Parathyroid adenoma (tissue), 2 donors: ENCODE results near the gene GLS.

Experiments
- H2AFZ ChIP-seq: fragments of 300-600 bp; sonication (generic); one replicate; pipeline ENCODE4 v1.7.0; 2017; ENCODE audit warnings: antibody characterized with exemption, mild to moderate bottlenecking
- H3K27ac ChIP-seq: fragments of 300-600 bp; sonication (generic); one replicate; pipeline ENCODE4 v1.7.0; 2017
- H3K27me3 ChIP-seq: fragments of 300-600 bp; sonication (generic); one replicate; pipeline ENCODE4 v1.7.0; 2017; ENCODE audit warnings: low read length; ENCODE audit not compliant: control insufficient read depth, insufficient read depth
- H3K36me3 ChIP-seq: fragments of 300-600 bp; sonication (generic); one replicate; pipeline ENCODE4 v1.7.0; 2017; ENCODE audit warnings: low read length; ENCODE audit not compliant: control insufficient read depth, insufficient read depth
- H3K4me1 ChIP-seq: fragments of 300-600 bp; sonication (generic); one replicate; pipeline ENCODE4 v1.7.0; 2017; ENCODE audit warnings: control low read depth
- H3K4me2 ChIP-seq: fragments of 300-600 bp; sonication (generic); one replicate; pipeline ENCODE4 v1.7.0; 2017; ENCODE audit warnings: low read length
- H3K4me3 ChIP-seq: fragments of 300-600 bp; sonication (generic); one replicate; pipeline ENCODE4 v1.7.0; 2017; ENCODE audit warnings: low read depth, low read length
- H3K79me2 ChIP-seq: fragments of 300-600 bp; sonication (generic); one replicate; pipeline ENCODE4 v1.7.0; 2017; ENCODE audit warnings: control low read depth
- H3K9ac ChIP-seq: fragments of 300-600 bp; sonication (generic); one replicate; pipeline ENCODE4 v1.7.0; 2017; ENCODE audit warnings: mild to moderate bottlenecking
- H3K9me3 ChIP-seq: fragments of 300-600 bp; sonication (generic); one replicate; pipeline ENCODE4 v1.7.0; 2017; ENCODE audit warnings: low read length; ENCODE audit not compliant: control insufficient read depth
- TF ChIP-seq, protein P1 (sequence below): fragments of 300-600 bp; sonication (generic); IDR thresholded peaks from one replicate; pipeline ENCODE4 v1.7.0; 2017; ENCODE audit warnings: antibody characterized with exemption, mild to moderate bottlenecking
- donor health status: primary hyperparathyroidism.

GLS gene

DNA sequence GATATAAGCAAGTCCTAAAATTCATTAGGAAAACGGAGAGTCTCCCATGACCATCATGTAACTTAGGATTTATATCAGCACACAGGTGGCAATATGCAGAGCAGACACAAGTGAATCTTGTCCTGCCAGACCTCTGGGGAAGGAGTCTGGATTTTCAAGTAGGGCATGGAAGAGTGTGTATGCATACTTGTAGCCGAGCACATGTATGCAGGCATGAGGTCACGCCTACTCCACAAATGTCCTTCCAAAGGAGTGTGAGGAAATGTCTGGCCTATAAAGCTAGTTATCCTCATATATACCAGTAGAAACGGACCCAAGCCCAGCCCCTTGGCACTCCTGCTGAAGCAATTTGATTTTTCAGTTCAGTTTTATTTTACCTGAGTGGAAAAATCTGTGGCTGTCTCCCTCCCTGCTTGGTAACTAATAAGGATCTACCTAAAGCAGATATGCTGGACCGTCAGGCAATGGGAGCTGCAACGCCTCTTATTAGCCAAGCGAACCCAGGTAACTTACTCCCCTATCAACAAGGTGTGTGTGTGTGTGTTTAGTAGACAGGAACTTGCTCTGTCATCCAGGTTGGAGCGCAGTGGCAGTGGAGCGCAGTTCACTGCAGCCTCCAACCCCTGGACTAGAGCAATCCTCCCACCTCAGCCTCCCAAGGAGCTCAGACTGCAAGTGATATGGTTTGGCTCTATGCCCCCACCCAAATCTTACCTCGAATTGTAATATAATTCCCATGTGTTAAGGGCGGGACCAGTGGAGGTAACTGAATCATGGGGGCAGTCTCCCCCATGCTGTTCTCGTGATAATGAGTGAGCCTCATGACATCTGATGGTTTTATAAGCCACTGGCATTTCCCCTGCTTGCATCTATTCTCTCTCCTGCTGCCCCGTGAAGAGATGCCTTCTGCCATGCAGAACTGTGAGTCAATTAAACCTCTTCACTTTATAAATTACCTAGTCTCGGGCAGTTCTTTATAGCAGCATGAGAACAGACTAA, 130.6 kb downstream of the GLS start:
- TF ChIP-seq, protein P1, sequence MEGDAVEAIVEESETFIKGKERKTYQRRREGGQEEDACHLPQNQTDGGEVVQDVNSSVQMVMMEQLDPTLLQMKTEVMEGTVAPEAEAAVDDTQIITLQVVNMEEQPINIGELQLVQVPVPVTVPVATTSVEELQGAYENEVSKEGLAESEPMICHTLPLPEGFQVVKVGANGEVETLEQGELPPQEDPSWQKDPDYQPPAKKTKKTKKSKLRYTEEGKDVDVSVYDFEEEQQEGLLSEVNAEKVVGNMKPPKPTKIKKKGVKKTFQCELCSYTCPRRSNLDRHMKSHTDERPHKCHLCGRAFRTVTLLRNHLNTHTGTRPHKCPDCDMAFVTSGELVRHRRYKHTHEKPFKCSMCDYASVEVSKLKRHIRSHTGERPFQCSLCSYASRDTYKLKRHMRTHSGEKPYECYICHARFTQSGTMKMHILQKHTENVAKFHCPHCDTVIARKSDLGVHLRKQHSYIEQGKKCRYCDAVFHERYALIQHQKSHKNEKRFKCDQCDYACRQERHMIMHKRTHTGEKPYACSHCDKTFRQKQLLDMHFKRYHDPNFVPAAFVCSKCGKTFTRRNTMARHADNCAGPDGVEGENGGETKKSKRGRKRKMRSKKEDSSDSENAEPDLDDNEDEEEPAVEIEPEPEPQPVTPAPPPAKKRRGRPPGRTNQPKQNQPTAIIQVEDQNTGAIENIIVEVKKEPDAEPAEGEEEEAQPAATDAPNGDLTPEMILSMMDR, result no peak
- Histone ChIP-seq H3K27ac (no peak overlapping the region), H3K4me2 (no peak overlapping the region), H3K9ac (no peak overlapping the region), H2AFZ (no peak overlapping the region), H3K4me3 (no peak overlapping the region), H3K9me3 (no peaks in the 10 kb centered on the region), H3K36me3 (no peaks in the 10 kb centered on the region), H3K4me1 (peaks cover 13% of the 10 kb centered on the region), H3K79me2 (peaks cover 27% of the 10 kb centered on the region), H3K27me3 (no peaks in the 10 kb centered on the region)

DNA sequence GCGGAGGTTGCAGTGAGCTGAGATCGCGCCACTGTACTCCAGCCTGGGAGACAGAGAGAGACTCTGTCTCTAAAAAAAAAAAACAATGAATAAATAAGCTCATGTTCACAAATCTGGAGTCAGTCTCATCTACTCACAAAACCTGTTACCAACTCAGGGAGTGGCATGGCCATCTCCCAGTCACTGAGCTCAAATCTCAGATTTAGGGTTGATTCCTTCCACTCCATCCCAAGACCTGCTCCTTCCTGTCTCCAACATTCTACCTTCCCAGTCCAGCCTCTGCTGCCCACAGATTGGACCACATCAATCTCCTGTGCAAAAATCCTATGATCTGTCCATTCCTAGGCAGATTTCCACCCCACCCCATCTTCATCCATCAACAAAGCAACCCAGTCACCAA, 131.7 kb downstream of the GLS start:
- peaks cover 13% of the 10 kb centered on the region for H3K4me1 ChIP-seq
- H3K9me3 ChIP-seq, result no peaks in the 10 kb centered on the region
- no peak overlapping the region for H3K9ac ChIP-seq
- H3K79me2 ChIP-seq, result peaks cover 27% of the 10 kb centered on the region
- no peak overlapping the region for H2AFZ ChIP-seq
- H3K27me3 ChIP-seq, result no peaks in the 10 kb centered on the region
- peak overlapping the region; percentile 94 for H3K4me2 ChIP-seq
- no peaks in the 10 kb centered on the region for H3K36me3 ChIP-seq
- H3K4me3 ChIP-seq, result no peak overlapping the region
- H3K27ac ChIP-seq, result no peak overlapping the region
- TF ChIP-seq, protein P1, result no peak

DNA sequence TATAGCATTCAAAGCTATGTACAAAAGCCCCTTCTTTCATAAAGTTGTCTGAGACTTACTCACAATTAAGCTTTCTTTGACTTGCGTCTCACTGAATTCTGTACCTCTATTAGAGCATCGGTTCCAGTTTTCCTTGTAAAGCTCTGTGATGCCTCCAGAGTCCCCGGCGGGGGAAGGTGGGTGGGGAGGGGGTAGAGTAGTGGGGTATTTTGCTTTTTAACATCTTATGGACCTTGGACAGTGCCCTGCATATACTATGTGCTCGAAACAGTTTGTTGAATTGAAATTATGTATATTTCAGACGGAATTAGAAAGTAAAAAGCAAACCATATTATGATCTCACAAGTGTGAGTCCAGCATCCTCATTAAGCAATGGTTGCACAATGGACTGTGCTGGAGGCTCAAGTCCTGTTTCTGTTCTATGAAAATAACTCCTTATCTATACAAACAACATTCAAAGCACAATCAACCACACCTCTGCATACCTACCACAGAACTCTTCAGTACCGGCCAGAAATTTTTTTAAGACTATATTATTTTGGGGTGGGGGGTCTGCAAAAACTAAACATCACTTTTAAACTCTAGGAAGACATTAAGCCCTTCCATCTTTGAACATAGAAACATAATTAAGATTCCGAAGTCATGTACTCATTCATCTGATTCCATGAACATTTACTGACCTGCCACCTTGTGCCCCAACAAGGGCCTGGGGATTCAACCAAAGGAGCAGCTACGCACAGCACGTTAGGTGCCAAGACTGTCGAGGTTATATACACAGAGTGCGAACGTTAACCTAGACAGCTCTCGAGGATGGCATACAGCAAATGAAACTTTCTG, 132.4 kb downstream of the GLS start:
- H3K9me3 ChIP-seq, result no peaks in the 10 kb centered on the region
- H3K27ac ChIP-seq, result peak overlapping the region; percentile 91
- peak overlapping the region; percentile 99 for H3K4me3 ChIP-seq
- H3K4me2 ChIP-seq, result peak overlapping the region; percentile 94
- no peaks in the 10 kb centered on the region for H3K27me3 ChIP-seq
- TF ChIP-seq, protein P1, result no peak
- peak overlapping the region; percentile 80 for H2AFZ ChIP-seq
- H3K9ac ChIP-seq, result peak overlapping the region; percentile 25
- H3K79me2 ChIP-seq, result peaks cover 27% of the 10 kb centered on the region
- peaks cover 13% of the 10 kb centered on the region for H3K4me1 ChIP-seq
- no peaks in the 10 kb centered on the region for H3K36me3 ChIP-seq

DNA sequence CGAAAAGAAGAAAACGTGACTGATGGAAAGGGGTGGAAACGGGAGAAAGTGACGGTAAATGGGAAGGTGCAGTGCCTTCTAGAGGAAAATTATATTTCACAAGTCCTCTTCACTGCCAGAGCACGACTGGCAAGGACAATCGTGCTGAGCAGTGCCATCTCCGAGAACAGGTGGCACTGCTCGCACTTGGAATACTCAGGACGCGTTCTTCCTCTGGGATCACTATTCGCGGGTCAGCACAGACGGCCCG, 133.0 kb downstream of the GLS start:
- H3K9ac ChIP-seq, result peak overlapping the region; percentile 25
- H3K4me2 ChIP-seq, result peak overlapping the region; percentile 94
- peak overlapping the region; percentile 91 for H3K27ac ChIP-seq
- H3K9me3 ChIP-seq, result no peaks in the 10 kb centered on the region
- no peaks in the 10 kb centered on the region for H3K36me3 ChIP-seq
- H3K4me1 ChIP-seq, result peaks cover 13% of the 10 kb centered on the region
- H3K4me3 ChIP-seq, result peak overlapping the region; percentile 99
- H3K27me3 ChIP-seq, result no peaks in the 10 kb centered on the region
- H2AFZ ChIP-seq, result peak overlapping the region; percentile 80
- peaks cover 27% of the 10 kb centered on the region for H3K79me2 ChIP-seq
- TF ChIP-seq, protein P1, result no peak
